Eye (tissue), 1 donor: ENCODE measurements around the gene LMX1B.

Source experiments
- DNase-seq: peaks from one replicate; pipeline ENCODE4 v3.0.0-alpha.2; 2015

LMX1B gene

DNA sequence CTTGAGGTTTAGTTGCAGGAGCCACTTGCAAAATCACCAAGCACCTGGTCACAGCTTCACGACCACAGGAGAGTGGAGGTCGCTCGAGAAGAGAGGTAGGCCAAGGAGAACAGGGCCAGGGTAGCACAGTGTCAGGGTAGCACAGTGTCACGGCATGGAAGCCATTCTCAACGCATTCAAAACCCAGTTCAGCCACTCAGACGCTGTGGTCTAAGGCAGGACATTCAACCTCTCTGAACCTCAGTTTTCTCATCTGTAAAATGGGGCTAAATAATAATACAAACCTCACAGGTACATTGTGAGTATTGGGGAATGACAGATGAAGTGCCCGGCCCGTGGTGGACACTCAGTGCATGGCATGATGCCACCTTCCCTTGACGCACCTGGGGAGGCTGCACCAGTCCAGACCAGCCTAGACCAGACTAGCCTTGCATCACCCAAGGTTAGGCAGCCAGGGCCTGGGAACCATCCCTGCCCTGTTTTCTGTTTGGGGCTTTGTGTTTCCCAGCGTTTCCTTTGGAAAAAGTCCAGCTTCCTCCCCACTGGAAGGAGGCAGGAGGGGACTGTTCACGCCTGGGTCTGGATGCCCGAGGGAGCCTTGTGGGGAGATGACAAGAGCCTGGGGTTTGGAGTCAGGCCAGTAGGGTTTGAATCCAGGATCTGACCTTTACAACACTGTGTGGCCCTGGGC lies 7.8 kb upstream of the LMX1B start:
- DNase-seq: no peak

- no peak for DNase-seq
Observed at GRCh38 chr9:126606483-126606870, 7.3 kb upstream of the LMX1B start.

DNA sequence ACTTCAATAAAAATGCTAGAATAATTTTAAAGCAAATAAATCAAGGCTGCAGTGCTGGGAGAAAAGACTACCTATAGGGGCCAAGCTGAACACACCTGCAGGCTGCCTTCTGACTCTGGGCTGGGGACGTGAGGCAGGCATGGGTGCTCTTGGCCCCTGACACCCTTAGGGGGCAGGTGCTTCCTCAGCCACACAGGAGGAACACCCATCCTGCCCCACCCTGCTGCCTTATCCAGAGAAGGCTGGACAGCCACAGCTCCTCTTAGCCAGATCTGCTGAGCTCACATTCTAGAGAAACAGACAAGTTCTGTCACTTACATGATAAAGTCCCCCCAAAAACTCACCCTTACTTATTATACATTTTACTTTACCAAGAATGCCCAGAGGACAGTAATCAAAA lies 6.6 kb upstream of the LMX1B start:
- DNase-seq: no peak

GRCh38 chr9:126607731-126608130 lies 6.0 kb upstream of the LMX1B start:
- DNase-seq: no peak

- no peak for DNase-seq
Observed at GRCh38 chr9:126608551-126608950, 5.2 kb upstream of the LMX1B start.

- DNase-seq: peak; percentile 1
Observed at GRCh38 chr9:126609191-126609590, 4.5 kb upstream of the LMX1B start.

GRCh38 chr9:126609711-126610388 lies 3.9 kb upstream of the LMX1B start:
- peak; percentile 26 for DNase-seq

- no peak for DNase-seq
Observed at GRCh38 chr9:126611193-126611591, 2.5 kb upstream of the LMX1B start.

DNA sequence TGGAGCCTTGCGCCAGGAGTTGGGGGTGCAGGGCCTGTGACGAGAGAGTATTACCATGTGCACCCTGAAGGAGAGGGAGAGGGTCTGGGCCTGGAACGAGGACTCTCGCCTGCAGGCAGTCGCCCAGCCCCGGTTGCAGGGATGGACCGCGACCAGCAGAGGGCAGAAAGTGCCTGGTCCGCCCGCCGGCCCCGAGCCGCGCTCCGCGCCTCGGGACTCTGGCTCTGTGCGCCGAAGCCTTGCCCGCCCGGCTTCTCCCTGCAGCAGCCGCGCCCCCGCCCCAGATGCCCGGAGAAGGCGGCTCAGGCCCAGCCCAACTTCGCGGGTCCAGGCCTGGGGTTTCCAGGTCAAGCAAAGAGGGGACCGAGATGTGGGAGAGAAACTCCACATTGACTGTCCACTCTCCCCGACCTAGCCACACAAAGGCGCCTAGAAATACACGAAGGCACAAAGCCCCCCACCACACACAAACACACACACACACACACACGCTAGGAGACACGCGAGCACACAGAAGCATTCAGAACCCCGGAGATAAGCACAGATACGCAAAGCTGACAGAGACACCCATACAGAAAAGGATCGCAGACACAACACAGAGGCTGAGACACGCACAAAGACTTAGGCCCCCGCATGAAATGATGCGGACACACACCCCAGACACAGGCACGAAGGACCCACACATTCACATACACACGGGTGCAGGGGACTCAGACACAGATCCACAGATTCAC lies 2.0 kb upstream of the LMX1B start:
- DNase-seq: peak; percentile 89

GRCh38 chr9:126612326-126612812 lies 1.4 kb upstream of the LMX1B start:
- no peak for DNase-seq

- peak; percentile 59 for DNase-seq
Observed at GRCh38 chr9:126612813-126613641, 701 bp upstream of the LMX1B start.

- DNase-seq: peak; percentile 38
Observed at GRCh38 chr9:126614088-126614454, 343 bp downstream of the LMX1B start.

- DNase-seq: peak; percentile 51
Observed at GRCh38 chr9:126614455-126615244, 922 bp downstream of the LMX1B start.

GRCh38 chr9:126615245-126615790 lies 1.6 kb downstream of the LMX1B start:
- peak; percentile 66 for DNase-seq

DNA sequence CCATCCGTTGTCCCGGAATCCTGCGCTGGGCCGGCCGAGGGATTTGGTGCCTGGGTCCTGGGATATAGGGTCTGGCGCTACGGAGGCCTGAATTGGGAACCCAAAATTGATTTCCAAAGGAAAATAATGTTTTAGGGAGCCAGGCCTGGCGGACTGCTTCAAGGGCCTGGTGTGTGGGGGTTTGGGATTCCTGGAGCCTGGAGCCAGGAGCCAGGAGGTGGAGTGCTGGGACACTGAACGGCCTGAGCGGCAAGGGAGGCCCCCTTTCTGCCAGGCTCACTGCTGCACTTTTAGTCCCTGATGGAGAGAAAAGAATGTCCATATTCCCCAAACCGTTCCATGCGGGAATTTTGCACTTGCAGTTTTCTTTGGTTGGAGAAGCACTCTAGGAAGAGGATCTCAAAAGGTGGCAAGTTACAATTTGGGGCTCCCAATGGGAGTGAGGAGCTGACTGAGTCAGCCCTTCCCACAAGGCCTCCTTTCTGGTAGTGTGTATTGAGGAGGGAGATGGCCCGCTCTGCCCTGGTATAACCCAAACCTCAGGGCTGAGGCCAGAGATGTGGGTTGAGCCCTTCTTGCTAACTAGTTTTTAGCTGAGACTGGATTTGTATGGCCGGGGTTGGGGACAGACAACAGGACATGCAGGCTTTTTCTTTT lies 2.2 kb downstream of the LMX1B start:
- peak; percentile 54 for DNase-seq

DNA sequence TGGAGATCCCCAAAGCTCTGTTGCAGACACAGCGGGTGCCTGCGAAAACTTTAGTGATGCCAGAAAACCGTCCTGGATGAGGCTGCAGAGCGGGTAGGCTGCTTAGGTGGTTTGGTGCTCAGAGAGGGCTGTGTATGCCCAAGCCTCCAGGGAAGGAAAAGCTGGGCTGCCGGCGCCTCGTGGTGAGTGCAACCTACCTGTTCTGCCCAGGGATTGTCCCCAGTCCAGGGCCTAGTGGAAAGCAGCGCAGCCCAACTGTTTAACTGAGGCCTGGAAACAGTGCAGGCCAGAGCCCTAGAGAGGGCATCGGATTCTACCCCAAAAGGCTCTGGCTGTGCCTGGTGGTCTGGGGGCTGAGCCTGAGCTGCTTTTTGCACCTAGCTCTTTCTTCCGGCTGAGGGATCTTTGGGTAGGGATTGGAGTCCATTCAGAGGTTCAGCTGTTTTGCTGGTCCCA lies 2.8 kb downstream of the LMX1B start:
- DNase-seq: peak; percentile 31

- DNase-seq: peak; percentile 52
Observed at GRCh38 chr9:126617003-126617822, 3.5 kb downstream of the LMX1B start.

- no peak for DNase-seq
Observed at GRCh38 chr9:126617823-126618165, 4.1 kb downstream of the LMX1B start.

DNA sequence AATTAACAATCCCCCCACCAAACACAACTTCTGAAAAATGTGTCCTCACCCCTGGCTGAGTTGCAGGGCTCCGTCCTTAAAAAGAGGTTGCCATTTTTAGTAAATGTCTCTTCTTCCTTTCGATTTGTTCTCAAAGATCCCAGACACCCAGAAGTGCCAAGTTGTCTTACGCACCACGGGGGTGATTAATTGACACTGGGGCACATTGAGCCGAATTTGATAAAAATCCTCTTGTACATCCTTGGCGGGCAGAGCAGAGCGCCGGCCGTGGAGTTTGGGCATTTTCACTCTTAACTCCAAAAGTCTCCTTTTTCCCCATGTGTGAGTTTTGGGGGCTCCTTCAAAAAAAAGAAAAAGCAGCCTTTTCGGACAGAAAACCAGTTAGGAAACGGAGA lies 4.5 kb downstream of the LMX1B start:
- DNase-seq: no peak
